ENCODE measurements around the gene FMN1. TPM values are rescaled to one million over a fixed set of nuclear protein-coding genes. Genes with fewer than 3 reads are reported as not detected.

The FMN1 gene
- total and polyA plus RNA-seq, 4 donors, result 0.26 to 23.4 (median 9.8) TPM

GRCh38 chr15:32878342-32878741 is 316.2 kb downstream of the FMN1 start:
- intact Hi-C loops (cut with DNase I), result no loop called here
- Histone ChIP-seq H3K27ac (ENCODE audit: low read depth in 1 of 2, low read length in 2 of 2) (peak overlapping the region in 1 of 2 donors; percentile 79), H3K9me3 (ENCODE audit: control insufficient read depth, low read length) (no peaks in the 10 kb centered on the region), H3K4me1 (ENCODE audit: control insufficient read depth in 1 of 2, insufficient read depth in 2 of 2, low read length in 2 of 2) (peaks cover 0 to 11% of the 10 kb centered on the region in 2 donors), H3K36me3 (ENCODE audit: control insufficient read depth in 1 of 2, insufficient read depth in 2 of 2, low read length in 1 of 2) (no peaks in the 10 kb centered on the region), H3K27me3 (ENCODE audit: control insufficient read depth in 1 of 2, insufficient read depth in 2 of 2, low read length in 1 of 2) (no peaks in the 10 kb centered on the region), H3K4me3 (ENCODE audit: low read length in 2 of 2) (no peak overlapping the region)
- 95 to 97% methylated on average over 1 of the region's 1 CpG for WGBS, 2 donors
- ATAC-seq (ENCODE audit: low FRiP score), result no peak
- DNase-seq, result no peak

DNA sequence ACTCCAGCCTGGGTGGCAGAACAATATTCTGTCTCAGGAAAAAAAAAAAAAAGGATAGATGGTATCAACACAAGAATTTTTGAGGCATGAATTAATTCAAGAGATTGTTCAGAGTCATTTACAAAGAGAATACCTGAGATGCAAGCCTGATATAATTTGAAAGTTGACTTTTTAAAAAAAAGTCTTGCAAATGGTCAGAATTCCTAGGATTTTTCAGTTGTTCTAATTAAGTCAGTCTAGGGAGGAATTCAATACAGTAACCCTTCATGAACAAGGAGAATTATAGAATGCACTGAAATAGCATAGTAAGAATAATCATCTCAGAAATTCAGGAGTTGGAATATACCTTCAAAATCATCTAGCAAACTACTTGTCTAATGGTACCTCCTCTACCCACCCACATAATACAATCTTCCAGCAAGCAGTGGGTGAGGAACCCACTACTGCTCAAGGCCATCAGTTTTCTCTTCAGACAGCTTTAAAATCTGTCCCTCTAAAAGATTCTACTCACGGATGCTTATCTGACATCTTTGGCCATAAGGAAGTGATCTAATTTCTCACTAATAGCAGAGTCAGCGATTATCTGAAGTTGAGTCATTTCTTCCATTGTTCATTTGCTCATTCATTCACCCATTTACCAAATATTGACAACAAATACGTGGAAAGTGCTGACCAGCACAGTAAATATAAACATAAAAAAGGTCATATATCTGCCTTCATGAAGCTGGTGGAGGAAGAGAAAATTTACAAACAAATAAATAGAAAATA is 317.1 kb downstream of the FMN1 start:
- ATAC-seq (ENCODE audit: low FRiP score) (no peak), DNase-seq (no peak)
- intact Hi-C loops (cut with DNase I), result no loop called here
- Histone ChIP-seq H3K27me3 (ENCODE audit: control insufficient read depth in 1 of 2, insufficient read depth in 2 of 2, low read length in 1 of 2) (no peaks in the 10 kb centered on the region), H3K36me3 (ENCODE audit: control insufficient read depth in 1 of 2, insufficient read depth in 2 of 2, low read length in 1 of 2) (no peaks in the 10 kb centered on the region), H3K4me1 (ENCODE audit: control insufficient read depth in 1 of 2, insufficient read depth in 2 of 2, low read length in 2 of 2) (peaks cover 0 to 12% of the 10 kb centered on the region in 2 donors), H3K4me3 (ENCODE audit: low read length in 2 of 2) (no peak overlapping the region), H3K27ac (ENCODE audit: low read depth in 1 of 2, low read length in 2 of 2) (no peak overlapping the region), H3K9me3 (ENCODE audit: control insufficient read depth, low read length) (no peaks in the 10 kb centered on the region)
- 72 to 73% methylated on average over 3 of the region's 3 CpGs for WGBS, 2 donors

DNA sequence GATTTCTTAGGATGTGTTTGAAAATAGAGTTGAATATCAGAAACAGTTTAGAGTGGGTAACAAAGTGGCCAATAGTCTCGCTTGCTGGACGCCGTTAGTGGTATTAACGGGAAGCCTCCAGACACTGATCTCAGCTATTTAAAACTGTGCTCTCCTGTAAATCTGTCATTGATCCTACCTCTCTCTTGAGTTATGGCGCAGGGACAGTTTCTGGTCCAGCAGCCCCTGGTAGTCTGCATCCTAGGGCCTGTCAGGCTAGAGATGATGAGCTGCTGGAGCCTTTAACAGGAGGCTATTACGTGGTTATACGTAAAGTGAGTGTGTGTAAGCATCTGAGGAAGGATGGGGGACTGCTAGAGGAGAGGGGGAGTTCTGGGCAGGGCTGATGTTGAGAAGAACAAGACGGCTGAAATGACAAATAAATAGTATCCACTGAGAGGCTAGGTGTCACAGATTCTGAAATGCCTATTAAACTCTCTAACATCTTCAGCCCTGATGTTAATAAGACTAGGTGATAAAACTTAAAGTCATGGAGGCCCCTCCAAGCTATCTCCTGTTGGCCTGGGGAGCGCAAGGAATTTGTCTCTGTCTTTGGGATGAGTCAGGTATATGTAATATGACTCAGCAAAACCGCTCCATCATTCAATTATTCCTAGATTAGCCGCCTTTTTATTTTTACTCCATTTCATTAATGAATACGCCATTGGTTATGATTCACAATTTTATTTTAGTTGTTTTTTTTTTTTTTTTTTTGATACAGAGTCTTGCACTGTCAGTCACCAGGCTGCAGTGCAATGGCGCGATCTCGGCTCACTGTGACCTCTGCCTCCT is 321.0 kb downstream of the FMN1 start:
- peak; percentile 13 for ATAC-seq (ENCODE audit: low FRiP score)
- Histone ChIP-seq H3K4me1 (ENCODE audit: control insufficient read depth in 1 of 2, insufficient read depth in 2 of 2, low read length in 2 of 2) (peaks cover 1 to 7% of the 10 kb centered on the region in 2 donors), H3K27ac (ENCODE audit: low read depth in 1 of 2, low read length in 2 of 2) (no peak overlapping the region), H3K27me3 (ENCODE audit: control insufficient read depth in 1 of 2, insufficient read depth in 2 of 2, low read length in 1 of 2) (no peaks in the 10 kb centered on the region), H3K9me3 (ENCODE audit: control insufficient read depth, low read length) (no peaks in the 10 kb centered on the region), H3K4me3 (ENCODE audit: low read length in 2 of 2) (no peak overlapping the region), H3K36me3 (ENCODE audit: control insufficient read depth in 1 of 2, insufficient read depth in 2 of 2, low read length in 1 of 2) (no peaks in the 10 kb centered on the region)
- 84 to 86% methylated on average over 15 of the region's 15 CpGs for WGBS, 2 donors
- no peak for DNase-seq
- intact Hi-C loops (cut with DNase I), result no loop called here

GRCh38 chr15:32872621-32873283 is 321.8 kb downstream of the FMN1 start:
- ATAC-seq (ENCODE audit: low FRiP score) (peak; percentile 80), DNase-seq (peak in 1 of 2 donors; percentile 49)
- no peaks in the 10 kb centered on the region for H3K9me3 ChIP-seq (ENCODE audit: control insufficient read depth, low read length)
- no peaks in the 10 kb centered on the region for H3K27me3 ChIP-seq (ENCODE audit: control insufficient read depth in 1 of 2, insufficient read depth in 2 of 2, low read length in 1 of 2)
- intact Hi-C loops (cut with DNase I), result no loop called here
- H3K36me3 ChIP-seq (ENCODE audit: control insufficient read depth in 1 of 2, insufficient read depth in 2 of 2, low read length in 1 of 2), result no peaks in the 10 kb centered on the region
- WGBS, 2 donors, result 31 to 37% methylated on average over 5 of the region's 5 CpGs
- H3K4me1 ChIP-seq (ENCODE audit: control insufficient read depth in 1 of 2, insufficient read depth in 2 of 2, low read length in 2 of 2), result peaks cover 1 to 3% of the 10 kb centered on the region in 2 donors
- H3K27ac ChIP-seq (ENCODE audit: low read depth in 1 of 2, low read length in 2 of 2), result no peak overlapping the region
- no peak overlapping the region for H3K4me3 ChIP-seq (ENCODE audit: low read length in 2 of 2)

DNA sequence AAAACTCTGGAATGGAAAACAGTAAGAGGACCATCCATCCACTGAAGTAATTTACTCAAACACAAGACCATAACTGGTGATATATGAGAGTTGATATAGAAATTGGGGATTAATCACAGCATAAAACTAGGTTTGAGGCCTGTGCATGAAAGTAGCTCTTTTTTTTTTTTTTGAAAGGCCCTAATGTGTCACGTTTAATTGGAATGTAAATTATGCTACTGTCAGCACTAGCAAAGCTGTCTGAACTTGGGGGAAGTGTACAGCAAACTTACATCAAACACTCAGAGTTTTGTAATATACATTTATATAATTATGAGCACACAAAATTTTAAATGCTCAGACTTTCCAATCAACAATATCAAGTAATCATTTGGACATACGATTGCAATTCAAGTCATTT is 322.6 kb downstream of the FMN1 start:
- no peaks in the 10 kb centered on the region for H3K36me3 ChIP-seq (ENCODE audit: control insufficient read depth in 1 of 2, insufficient read depth in 2 of 2, low read length in 1 of 2)
- DNase-seq (no peak), ATAC-seq (ENCODE audit: low FRiP score) (no peak)
- WGBS, 2 donors, result 73 to 86% methylated on average over 2 of the region's 2 CpGs
- no peaks in the 10 kb centered on the region for H3K9me3 ChIP-seq (ENCODE audit: control insufficient read depth, low read length)
- peaks cover 1 to 3% of the 10 kb centered on the region in 2 donors for H3K4me1 ChIP-seq (ENCODE audit: control insufficient read depth in 1 of 2, insufficient read depth in 2 of 2, low read length in 2 of 2)
- no peaks in the 10 kb centered on the region for H3K27me3 ChIP-seq (ENCODE audit: control insufficient read depth in 1 of 2, insufficient read depth in 2 of 2, low read length in 1 of 2)
- H3K27ac ChIP-seq (ENCODE audit: low read depth in 1 of 2, low read length in 2 of 2), result no peak overlapping the region
- H3K4me3 ChIP-seq (ENCODE audit: low read length in 2 of 2), result no peak overlapping the region
- intact Hi-C loops (cut with DNase I), result no loop called here

- Histone ChIP-seq H3K27ac (ENCODE audit: low read depth in 1 of 2, low read length in 2 of 2) (no peak overlapping the region), H3K9me3 (ENCODE audit: control insufficient read depth, low read length) (no peaks in the 10 kb centered on the region), H3K36me3 (ENCODE audit: control insufficient read depth in 1 of 2, insufficient read depth in 2 of 2, low read length in 1 of 2) (no peaks in the 10 kb centered on the region), H3K27me3 (ENCODE audit: control insufficient read depth in 1 of 2, insufficient read depth in 2 of 2, low read length in 1 of 2) (no peaks in the 10 kb centered on the region), H3K4me1 (ENCODE audit: control insufficient read depth in 1 of 2, insufficient read depth in 2 of 2, low read length in 2 of 2) (peaks cover 1 to 3% of the 10 kb centered on the region in 2 donors), H3K4me3 (ENCODE audit: low read length in 2 of 2) (no peak overlapping the region)
- no peak for ATAC-seq (ENCODE audit: low FRiP score)
- WGBS, 2 donors, result 80 to 86% methylated on average over 14 of the region's 14 CpGs
- intact Hi-C loops (cut with DNase I), result no loop called here
- no peak for DNase-seq
Measured at GRCh38 chr15:32870240-32871033, 324.1 kb downstream of the FMN1 start.

GRCh38 chr15:32869776-32870175 is 324.7 kb downstream of the FMN1 start:
- 79 to 89% methylated on average over 4 of the region's 4 CpGs for WGBS, 2 donors
- no peak for ATAC-seq (ENCODE audit: low FRiP score)
- Histone ChIP-seq H3K27me3 (ENCODE audit: control insufficient read depth in 1 of 2, insufficient read depth in 2 of 2, low read length in 1 of 2) (no peaks in the 10 kb centered on the region), H3K4me3 (ENCODE audit: low read length in 2 of 2) (no peak overlapping the region), H3K27ac (ENCODE audit: low read depth in 1 of 2, low read length in 2 of 2) (no peak overlapping the region), H3K9me3 (ENCODE audit: control insufficient read depth, low read length) (no peaks in the 10 kb centered on the region), H3K36me3 (ENCODE audit: control insufficient read depth in 1 of 2, insufficient read depth in 2 of 2, low read length in 1 of 2) (no peaks in the 10 kb centered on the region), H3K4me1 (ENCODE audit: control insufficient read depth in 1 of 2, insufficient read depth in 2 of 2, low read length in 2 of 2) (peaks cover 1 to 3% of the 10 kb centered on the region in 2 donors)
- DNase-seq, result no peak
- intact Hi-C loops (cut with DNase I), result no loop called here

GRCh38 chr15:32867313-32867626 is 327.2 kb downstream of the FMN1 start:
- DNase-seq, result no peak
- no peaks in the 10 kb centered on the region for H3K36me3 ChIP-seq (ENCODE audit: control insufficient read depth in 1 of 2, insufficient read depth in 2 of 2, low read length in 1 of 2)
- no peak for ATAC-seq (ENCODE audit: low FRiP score)
- intact Hi-C loops (cut with DNase I), result no loop called here
- no peak overlapping the region for H3K4me3 ChIP-seq (ENCODE audit: low read length in 2 of 2)
- WGBS, 2 donors, result 87 to 88% methylated on average over 9 of the region's 9 CpGs
- no peak overlapping the region for H3K27ac ChIP-seq (ENCODE audit: low read depth in 1 of 2, low read length in 2 of 2)
- no peaks in the 10 kb centered on the region for H3K27me3 ChIP-seq (ENCODE audit: control insufficient read depth in 1 of 2, insufficient read depth in 2 of 2, low read length in 1 of 2)
- peaks cover 1 to 2% of the 10 kb centered on the region in 2 donors for H3K4me1 ChIP-seq (ENCODE audit: control insufficient read depth in 1 of 2, insufficient read depth in 2 of 2, low read length in 2 of 2)
- H3K9me3 ChIP-seq (ENCODE audit: control insufficient read depth, low read length), result no peaks in the 10 kb centered on the region

All from aorta (tissue), 5 donors.